SH-SY5Y (cell line): ENCODE results near the gene TIMMDC1.

ENCODE experiments used
- GATA2 ChIP-seq: IDR thresholded peaks from 2 replicates; pipeline ENCODE4 v1.6.1; 2011; ENCODE audit warnings: mild to moderate bottlenecking, low read depth, low read length
- GATA3 ChIP-seq: IDR thresholded peaks from 2 replicates; pipeline ENCODE4 v1.6.1; 2011; ENCODE audit warnings: low read depth, mild to moderate bottlenecking, low read length, moderate library complexity

- TF ChIP-seq GATA2: no peak
- no peak for TF ChIP-seq GATA3
These were observed 30.3 kb upstream of the TIMMDC1 start for GRCh38 chr3:119468041-119468440.
